CD4-positive, alpha-beta T cell (primary cell): ENCODE data around the gene ADAMTS12. TPM values are rescaled to one million over a fixed set of nuclear protein-coding genes. Genes with fewer than 3 reads are reported as not detected.

Experiments
- ATAC-seq: fragments of 200-7000 bp; cut with Tn5 transposase; one replicate; pipeline ENCODE4 v1.10.0; 2022; ENCODE audit warnings: mild to moderate bottlenecking; ENCODE audit not compliant: poor library complexity
- CTCF ChIA-PET: fragments of 350-600 bp; sonication (Branson Sonifier 250); formaldehyde crosslinking; loops from one replicate; lab custom pipeline; 2021; ENCODE audit warnings: antibody characterized with exemption, inconsistent platforms; lab: Charles Lee
- POLR2A ChIA-PET: fragments of 350-600 bp; sonication (Branson Sonifier 250); formaldehyde crosslinking; loops from one replicate; lab custom pipeline; 2021; ENCODE audit warnings: antibody characterized with exemption, inconsistent platforms; lab: Charles Lee
- DNase-seq, 14 experiments: peaks; one replicate each; pipeline ENCODE4 v3.0.0-alpha.2; 2013 to 2020; ENCODE audit warnings: mixed read lengths in 2 of 14
- H3K27ac ChIP-seq, 2 donors: one replicate each; pipeline versions ENCODE4 v1.5.1 to v1.7.0; 2013; ENCODE audit warnings: low read length in 2 of 2, low read depth in 1 of 2, mild to moderate bottlenecking in 1 of 2
- H3K27me3 ChIP-seq, 2 experiments: 1 replicate in 1 of 2; 2 replicates in 1 of 2; pipeline versions ENCODE4 v1.6.1 to v1.7.0; 2013; ENCODE audit warnings: low read length in 2 of 2, control low read depth in 1 of 2, mild to moderate bottlenecking in 1 of 2, moderate library complexity in 1 of 2; ENCODE audit not compliant: insufficient read depth in 2 of 2, control insufficient read depth in 1 of 2
- H3K36me3 ChIP-seq: one replicate; pipeline ENCODE4 v1.6.1; 2013; ENCODE audit warnings: low read length, control low read depth; ENCODE audit not compliant: insufficient read depth
- H3K4me1 ChIP-seq: one replicate; pipeline ENCODE4 v1.6.1; 2013; ENCODE audit warnings: low read length, control low read depth; ENCODE audit not compliant: insufficient read depth
- H3K4me3 ChIP-seq: one replicate; pipeline ENCODE4 v1.5.1; 2013; ENCODE audit warnings: mild to moderate bottlenecking, low read length, moderate library complexity
- H3K9me3 ChIP-seq, 2 experiments: 1 replicate in 1 of 2; 2 replicates in 1 of 2; pipeline versions ENCODE4 v1.6.1 to v1.7.0; 2013; ENCODE audit warnings: low read length in 2 of 2, mild to moderate bottlenecking in 2 of 2, control low read depth in 1 of 2, moderate library complexity in 1 of 2; ENCODE audit not compliant: control insufficient read depth in 1 of 2, insufficient read depth in 1 of 2
- H3K27ac Mint-ChIP-seq: one replicate; pipeline ENCODE4 v1.8.0; 2020; ENCODE audit warnings: mixed read lengths
- H3K27me3 Mint-ChIP-seq: one replicate; pipeline ENCODE4 v1.8.0; 2021; ENCODE audit warnings: mixed read lengths
- H3K36me3 Mint-ChIP-seq: one replicate; pipeline ENCODE4 v1.8.0; 2021; ENCODE audit warnings: low read depth, mixed read lengths
- H3K4me1 Mint-ChIP-seq: one replicate; pipeline ENCODE4 v1.8.0; 2021; ENCODE audit warnings: low read depth, mixed read lengths
- H3K4me3 Mint-ChIP-seq: one replicate; pipeline ENCODE4 v1.8.0; 2020; ENCODE audit warnings: mild to moderate bottlenecking, mixed read lengths
- H3K9me3 Mint-ChIP-seq: one replicate; pipeline ENCODE4 v1.8.0; 2020; ENCODE audit warnings: mixed read lengths
- CTCF ChIP-seq: fragments of 200-600 bp; IDR thresholded peaks from one replicate; pipeline ENCODE4 v1.8.0; 2022; ENCODE audit warnings: antibody characterized with exemption, mild to moderate bottlenecking
- intact Hi-C, 2 experiments: fragments of 100-400 bp; cut with DNase I in 1 of 2; cut with micrococcal nuclease in 1 of 2; formaldehyde crosslinking; loops; one replicate each; pipeline versions ENCODE4 v1.15.1 to v1.9.0; 2023 to 2025; cut with DNase I, micrococcal nuclease
- total RNA-seq, 174 experiments: library from RNA in 2 of 174; stranded (reverse) in 2 of 174; gene quantifications; one replicate each; pipeline ENCODE4 v1.2.3 and lab custom pipeline; 2021 to 2026

Gene ADAMTS12
- total RNA-seq, 2 experiments from 2014 or later: 0.06 TPM; not detected in 1

- no peak for TF ChIP-seq CTCF
- Mint-ChIP-seq H3K4me3 (no peak overlapping the region), H3K36me3 (no peaks in the 10 kb centered on the region), H3K4me1 (peaks cover 6% of the 10 kb centered on the region), H3K9me3 (no peaks in the 10 kb centered on the region), H3K27me3 (no peaks in the 10 kb centered on the region), H3K27ac (no peak overlapping the region)
- Histone ChIP-seq H3K27ac (no peak overlapping the region), H3K27me3 (no peaks in the 10 kb centered on the region), H3K9me3 (no peaks in the 10 kb centered on the region), H3K36me3 (no peaks in the 10 kb centered on the region), H3K4me3 (no peak overlapping the region), H3K4me1 (peaks cover 13% of the 10 kb centered on the region)
- ChIA-PET POLR2A (no interaction called here), CTCF (no interaction called here)
- intact Hi-C loops: no loop called here
- no peak for DNase-seq
- no peak for ATAC-seq
Observed at GRCh38 chr5:33857037-33857436, 34.8 kb downstream of the ADAMTS12 start.

GRCh38 chr5:33855396-33855795, 36.4 kb downstream of the ADAMTS12 start:
- Mint-ChIP-seq H3K27ac (no peak overlapping the region), H3K4me1 (peaks cover 9% of the 10 kb centered on the region), H3K9me3 (no peaks in the 10 kb centered on the region), H3K36me3 (no peaks in the 10 kb centered on the region), H3K4me3 (no peak overlapping the region), H3K27me3 (no peaks in the 10 kb centered on the region)
- no peak overlapping the region for H3K4me3 ChIP-seq
- ChIA-PET POLR2A (no interaction called here), CTCF (interaction anchor here (1.7 kb wide), 1 partner anchor 21 kb away, joined by 3 read pairs; no protein-coding TSS in a partner anchor)
- H3K9me3 ChIP-seq: no peaks in the 10 kb centered on the region
- no peak for TF ChIP-seq CTCF
- DNase-seq (no peak), ATAC-seq (no peak)
- peaks cover 14% of the 10 kb centered on the region for H3K4me1 ChIP-seq
- no peaks in the 10 kb centered on the region for H3K36me3 ChIP-seq
- H3K27me3 ChIP-seq: no peaks in the 10 kb centered on the region
- no peak overlapping the region for H3K27ac ChIP-seq
- intact Hi-C loops: no loop called here

- H3K36me3 Mint-ChIP-seq: no peaks in the 10 kb centered on the region
- no peak overlapping the region for H3K27ac Mint-ChIP-seq
- no peaks in the 10 kb centered on the region for H3K27me3 Mint-ChIP-seq
- ATAC-seq (no peak), DNase-seq (no peak)
- no peak overlapping the region for H3K4me3 ChIP-seq
- POLR2A ChIA-PET: no interaction called here
- no peaks in the 10 kb centered on the region for H3K27me3 ChIP-seq
- H3K9me3 ChIP-seq: no peaks in the 10 kb centered on the region
- no peaks in the 10 kb centered on the region for H3K36me3 ChIP-seq
- no peak for TF ChIP-seq CTCF
- CTCF ChIA-PET: interaction anchor here (1.7 kb wide), 1 partner anchor 22 kb away, joined by 3 read pairs; no protein-coding TSS in a partner anchor
- intact Hi-C loops: no loop called here
- no peak overlapping the region for H3K27ac ChIP-seq
- peaks cover 16% of the 10 kb centered on the region for H3K4me1 Mint-ChIP-seq
- H3K4me1 ChIP-seq: peaks cover 19% of the 10 kb centered on the region
- no peaks in the 10 kb centered on the region for H3K9me3 Mint-ChIP-seq
- H3K4me3 Mint-ChIP-seq: no peak overlapping the region
Observed at GRCh38 chr5:33854733-33855151, 37.0 kb downstream of the ADAMTS12 start.
